ELR (cell line): ENCODE results near the gene C1orf122.
A peak's percentile ranks its signal among the peaks of the same experiment; 100 is the strongest.

Experiments
- DNase-seq: peaks from one replicate; pipeline ENCODE4 v3.0.0-alpha.2; 2015; ENCODE audit warnings: low read depth

Gene C1orf122

DNA sequence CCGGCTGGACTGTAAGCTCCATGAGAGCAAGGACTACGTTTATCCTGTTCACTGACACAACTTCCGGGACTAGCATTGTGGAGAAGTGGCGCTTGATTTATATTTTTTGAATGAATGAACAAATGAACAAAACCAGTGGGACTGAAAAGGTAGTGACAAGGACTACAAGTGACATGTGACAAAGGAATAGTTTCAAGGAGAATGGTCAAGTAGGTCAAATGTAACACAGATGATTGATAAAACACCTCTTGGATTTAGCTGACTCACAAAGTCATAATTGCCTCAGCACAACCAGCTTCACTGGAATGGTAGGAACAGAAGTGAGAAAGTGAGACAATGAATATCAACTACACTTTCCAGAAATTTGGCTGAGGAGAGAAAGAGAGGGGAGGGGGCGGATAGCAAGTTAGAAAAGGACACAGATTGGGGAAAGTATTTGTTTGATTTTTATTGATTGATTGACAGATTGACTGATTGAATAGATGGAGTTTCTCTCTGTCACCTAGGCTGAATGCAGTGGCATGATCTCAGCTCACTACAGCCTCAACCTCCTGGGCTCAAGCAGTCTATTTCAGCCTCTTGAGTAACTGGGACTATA, 37.6 kb downstream of the C1orf122 start:
- no peak for DNase-seq

DNA sequence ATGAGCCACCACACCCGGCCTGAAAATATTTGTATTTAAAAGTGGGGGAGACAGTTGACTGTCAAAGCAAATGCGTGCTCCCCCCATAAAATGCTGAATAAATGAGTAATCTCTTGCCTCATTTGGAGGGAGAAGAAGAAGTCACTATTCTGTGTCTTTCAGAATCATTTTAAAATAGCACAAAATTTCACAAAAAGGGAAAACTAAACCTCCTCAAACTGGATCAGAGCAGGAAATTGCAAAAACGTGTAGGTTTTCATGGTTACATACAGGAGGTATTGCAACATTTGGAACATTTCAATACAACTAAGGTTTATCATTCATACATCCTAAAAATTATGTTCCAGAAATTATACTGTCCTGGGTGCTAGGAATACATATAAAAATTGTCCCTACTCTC, 38.2 kb downstream of the C1orf122 start:
- DNase-seq = no peak

DNA sequence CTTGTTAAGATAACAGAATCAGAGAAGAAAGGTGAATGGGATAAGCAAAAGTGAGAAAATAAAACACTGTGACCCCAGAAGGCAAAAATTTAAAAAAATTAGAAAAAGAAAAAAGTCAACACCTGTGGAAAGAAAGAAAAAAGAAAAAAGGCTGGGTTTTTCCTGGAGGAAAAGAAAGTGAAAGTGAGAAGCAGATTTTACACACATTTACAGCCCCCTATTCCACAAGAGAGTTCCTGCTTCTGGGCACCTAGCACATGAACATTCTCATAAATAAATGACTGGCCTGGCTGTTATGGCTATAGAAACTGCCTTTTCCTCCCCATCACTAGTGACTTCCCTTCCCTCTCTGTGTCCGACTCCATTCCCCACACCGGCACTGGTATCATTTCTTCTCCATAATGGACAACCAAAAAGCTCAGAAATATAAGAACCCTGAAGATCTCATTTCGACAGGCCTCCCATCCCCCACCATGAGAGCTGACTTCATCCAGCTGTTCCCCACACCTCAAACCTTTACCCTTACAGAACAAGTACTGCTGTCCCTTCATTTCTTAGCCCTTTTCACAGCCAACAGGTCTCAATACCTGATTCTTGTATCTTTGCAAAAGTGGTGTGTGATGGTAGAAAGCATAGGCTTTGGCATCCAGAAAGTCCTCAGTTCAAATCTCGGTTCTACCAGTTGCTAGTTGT, 39.2 kb downstream of the C1orf122 start:
- no peak for DNase-seq

DNA sequence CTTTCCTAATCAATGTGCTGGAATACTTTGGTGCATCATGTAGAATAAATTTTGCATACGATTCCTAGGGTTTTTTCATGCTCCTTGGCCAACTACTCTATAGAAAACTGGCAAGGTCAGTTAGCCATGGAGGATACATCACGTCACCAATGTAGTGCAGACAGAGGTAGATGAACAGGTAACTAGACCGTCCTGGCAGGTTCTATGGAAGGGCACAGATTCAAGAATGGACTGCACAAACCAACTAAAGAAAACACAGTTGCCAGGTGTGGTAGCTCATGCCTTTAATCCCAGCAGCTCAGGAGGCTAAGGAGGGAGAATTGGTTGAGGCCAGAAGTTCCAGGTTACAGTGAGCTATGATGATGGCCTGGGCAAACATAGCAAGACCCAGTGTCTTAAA, 41.9 kb downstream of the C1orf122 start:
- no peak for DNase-seq

DNA sequence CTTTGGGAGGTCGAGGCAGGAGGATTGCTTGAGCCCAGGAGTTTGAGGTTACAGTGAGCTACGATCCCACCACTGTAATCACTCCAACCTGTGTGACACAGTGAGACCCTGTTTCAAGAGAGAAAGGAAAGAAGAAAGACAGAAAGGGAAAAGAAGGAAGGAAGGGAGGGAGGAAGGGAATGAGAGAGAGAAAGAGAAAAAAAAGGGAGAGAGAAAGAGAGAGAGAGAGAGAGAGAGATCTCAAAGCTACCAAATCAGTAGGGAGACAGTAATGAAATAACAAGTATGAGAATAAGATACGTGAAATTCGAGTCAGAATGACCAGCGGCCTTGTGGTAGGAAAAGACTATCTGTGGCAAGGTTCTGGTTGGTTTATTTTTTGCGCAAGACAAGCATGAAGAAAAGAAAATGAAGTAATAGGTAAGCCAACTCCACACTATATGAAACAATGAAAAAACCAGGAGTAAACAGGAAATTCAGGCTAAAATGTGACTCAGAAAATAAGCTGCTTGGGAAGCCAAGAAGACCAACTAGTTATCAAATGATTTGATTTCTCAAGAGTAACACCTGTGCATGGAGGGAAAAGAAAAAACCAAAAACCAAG, 42.9 kb downstream of the C1orf122 start:
- no peak for DNase-seq

DNA sequence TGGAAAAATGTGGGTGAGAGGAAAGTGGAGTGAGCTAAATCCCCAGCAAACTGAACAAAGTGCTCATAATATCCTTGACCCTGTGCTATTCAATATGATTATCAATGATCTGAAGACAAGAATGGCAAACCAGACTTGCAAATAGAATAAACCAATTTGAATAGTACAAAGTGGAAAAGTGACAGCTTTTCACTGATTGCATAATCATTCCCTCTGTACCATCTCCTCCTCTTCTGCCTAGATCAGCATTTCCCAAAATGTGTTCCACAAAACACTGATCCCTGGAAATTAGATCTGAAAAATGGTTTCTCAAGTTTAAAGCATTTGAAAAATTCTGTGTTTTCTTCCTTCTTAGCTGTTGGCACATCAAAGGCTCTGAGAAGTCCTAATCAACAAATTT, 43.7 kb downstream of the C1orf122 start:
- DNase-seq = no peak

DNA sequence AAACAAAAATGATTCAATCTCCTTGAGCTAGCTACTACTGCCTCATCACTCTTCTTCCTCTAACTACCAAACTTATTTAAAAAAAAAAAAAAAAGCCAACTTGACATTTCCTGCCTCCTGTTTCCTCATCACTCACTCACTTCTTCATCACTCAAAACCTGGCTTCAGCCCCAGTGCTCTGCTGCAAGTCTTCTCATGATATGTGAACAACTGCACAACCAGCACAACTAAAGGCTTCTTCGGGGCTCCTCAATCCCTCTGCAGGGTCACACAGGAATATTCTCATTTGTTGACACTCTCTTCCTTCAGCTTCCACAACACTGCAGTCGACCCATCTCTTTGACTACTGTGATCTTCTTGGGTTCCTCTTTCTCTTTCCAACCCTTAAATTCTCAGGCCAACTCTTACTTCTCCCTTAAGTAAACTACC, 44.2 kb downstream of the C1orf122 start:
- DNase-seq = peak; percentile 30

DNA sequence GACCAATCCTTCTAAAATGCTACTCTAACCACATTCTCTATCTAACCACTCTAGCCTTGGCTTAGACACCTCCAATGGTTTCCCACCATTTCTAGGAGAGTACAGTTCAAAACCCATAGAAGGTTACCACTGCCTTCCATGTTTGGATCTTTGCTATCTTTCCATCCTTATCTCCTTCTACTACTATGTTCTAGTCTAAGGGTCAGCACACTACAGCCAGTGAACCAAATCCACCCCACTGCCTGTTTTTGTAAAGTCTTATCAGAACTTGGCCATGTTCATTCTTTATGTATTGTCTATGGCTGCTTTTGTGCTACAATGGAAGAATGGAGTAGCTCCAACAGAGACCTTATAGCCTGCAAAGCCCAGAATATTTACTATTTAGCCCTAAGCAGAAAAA, 45.6 kb downstream of the C1orf122 start:
- DNase-seq = no peak

DNA sequence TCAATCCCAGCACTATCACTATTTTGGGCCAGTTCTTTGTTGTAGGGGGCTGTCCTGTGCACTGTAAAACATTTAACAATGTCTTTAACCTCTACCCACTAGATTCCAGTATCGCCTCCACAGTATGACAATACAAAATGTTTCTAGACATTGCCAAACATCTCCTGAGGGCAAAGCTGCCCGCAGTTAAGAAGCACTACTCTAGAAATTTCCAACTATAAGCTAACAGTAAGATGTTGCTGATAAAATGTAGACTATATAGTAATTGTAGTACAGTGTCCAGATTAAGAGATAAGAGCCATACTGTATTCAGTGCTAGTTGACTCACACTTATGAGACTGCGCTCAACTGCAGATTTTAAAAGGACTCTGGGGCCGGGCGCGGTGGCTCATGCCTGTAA, 46.8 kb downstream of the C1orf122 start:
- no peak for DNase-seq
